HCEC 1CT (cell line): ENCODE measurements around the gene TNNI2.

Source experiments
- DNase-seq: peaks from one replicate; pipeline ENCODE4 v3.0.0-alpha.2; 2017

TNNI2 gene

DNA sequence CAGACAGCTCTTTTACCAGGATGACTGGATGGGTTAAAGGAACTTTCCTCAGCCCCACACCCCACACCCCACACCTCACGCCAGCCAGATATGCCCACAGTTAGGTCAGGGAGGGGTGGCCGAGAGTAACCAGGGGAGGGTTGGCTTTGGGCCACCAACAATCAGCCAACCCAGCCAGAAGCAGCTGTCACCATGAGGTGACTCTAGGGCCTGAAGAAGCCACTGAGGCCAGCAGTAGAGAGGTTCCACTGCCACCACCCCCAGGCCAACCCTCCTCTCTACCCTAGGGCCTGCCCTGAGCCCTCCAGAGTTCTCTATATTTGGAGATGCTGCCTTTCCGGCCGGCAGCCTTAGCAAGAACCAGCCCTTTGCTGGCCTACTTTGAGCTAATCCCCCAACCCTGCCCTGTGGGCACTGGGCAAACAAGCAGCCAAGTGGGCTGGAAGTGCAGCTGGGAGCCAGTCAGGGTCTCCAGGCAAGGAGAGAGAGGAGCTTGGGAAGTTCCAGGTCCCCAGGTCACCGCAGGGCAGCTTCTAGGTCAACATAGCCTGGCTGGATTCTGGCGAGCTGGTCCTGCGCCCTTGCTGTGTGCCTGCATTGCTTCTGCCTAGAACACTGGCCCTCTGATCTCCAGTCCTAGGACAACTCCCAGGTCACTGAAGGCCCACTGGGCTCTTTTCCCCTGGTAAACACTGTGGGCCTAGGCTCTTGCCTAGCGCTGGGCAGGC is 16.0 kb upstream of the TNNI2 start:
- no peak for DNase-seq

DNA sequence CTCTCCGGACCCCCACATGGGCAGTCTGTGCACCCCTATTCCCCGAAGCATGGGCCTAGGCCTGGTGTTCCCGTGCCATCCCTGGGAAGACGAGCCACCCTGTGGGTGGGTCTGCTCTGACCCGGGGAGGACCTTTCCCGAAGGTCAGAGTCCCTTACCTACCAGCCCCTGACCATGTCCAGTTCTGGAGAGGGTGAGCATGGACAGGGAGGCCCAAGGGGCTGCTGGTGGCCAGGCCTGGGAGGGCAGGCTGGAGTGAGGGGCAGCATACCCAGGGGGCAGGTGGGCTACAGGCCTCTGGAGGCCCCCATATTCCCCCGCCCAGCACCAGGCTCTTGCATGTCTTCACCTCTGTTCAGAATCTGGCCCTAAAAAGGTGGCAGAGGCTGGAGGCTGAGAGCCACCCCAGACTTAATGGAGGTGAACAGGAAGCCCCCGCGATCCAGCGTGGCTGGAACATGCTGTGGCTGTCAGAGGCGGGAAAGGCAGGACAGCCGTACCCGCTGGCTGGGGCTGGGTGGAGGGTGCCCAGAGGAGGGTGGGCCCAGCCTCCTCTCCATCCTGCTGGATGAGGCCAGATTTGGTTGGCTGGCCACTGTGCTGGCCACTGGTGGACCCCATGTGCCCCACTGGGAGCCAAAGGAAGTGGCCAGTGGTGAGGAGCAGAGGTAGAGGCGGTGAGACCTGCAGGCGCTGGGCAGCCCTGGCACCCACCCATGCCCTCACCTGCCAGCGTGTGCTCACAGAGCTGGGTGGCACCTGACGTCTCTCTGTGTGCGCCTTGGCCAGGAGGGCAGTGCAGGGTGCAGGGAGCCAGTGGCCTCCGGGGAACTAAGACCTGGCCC is 15.2 kb upstream of the TNNI2 start:
- DNase-seq = no peak

DNA sequence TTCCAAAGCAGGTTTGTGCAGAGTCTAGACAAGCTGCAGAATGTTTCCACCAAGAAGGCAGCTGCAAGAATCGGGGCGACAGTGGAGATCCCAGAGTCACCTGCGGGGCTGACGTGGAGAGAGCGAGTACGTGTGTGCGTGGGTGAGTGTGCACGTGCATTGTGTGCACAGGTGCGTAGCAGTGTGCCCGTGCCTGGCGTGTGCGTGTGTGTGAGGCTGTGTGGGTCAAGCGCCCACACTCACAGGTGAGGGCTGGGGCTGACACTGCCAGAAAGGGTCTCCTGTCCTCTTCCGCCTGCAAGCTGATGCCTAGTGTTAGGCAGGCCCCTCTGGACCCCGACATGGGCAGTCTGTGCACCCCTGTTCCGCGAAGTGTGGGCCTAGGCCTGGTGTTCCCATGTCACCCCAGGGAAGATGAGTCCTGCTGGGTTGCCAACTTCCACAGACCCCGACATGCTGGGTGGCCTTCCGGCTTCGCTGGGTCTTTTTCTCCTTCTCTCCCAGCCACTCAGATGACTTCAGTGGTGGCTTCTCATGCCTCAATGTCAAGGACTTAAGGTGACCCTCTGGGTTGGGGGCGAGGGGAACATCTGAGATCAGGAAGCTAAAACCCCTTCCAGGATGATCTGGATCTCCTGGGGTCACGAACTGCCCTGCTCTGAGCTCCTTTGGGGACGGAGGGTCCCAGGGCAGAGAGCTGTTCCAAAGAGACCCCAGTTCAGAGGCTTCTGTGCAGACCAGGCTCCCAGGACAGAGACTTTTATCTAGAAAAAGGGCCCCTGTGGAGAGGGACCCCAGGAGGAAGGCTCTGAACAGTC is 14.4 kb upstream of the TNNI2 start:
- DNase-seq = no peak

DNA sequence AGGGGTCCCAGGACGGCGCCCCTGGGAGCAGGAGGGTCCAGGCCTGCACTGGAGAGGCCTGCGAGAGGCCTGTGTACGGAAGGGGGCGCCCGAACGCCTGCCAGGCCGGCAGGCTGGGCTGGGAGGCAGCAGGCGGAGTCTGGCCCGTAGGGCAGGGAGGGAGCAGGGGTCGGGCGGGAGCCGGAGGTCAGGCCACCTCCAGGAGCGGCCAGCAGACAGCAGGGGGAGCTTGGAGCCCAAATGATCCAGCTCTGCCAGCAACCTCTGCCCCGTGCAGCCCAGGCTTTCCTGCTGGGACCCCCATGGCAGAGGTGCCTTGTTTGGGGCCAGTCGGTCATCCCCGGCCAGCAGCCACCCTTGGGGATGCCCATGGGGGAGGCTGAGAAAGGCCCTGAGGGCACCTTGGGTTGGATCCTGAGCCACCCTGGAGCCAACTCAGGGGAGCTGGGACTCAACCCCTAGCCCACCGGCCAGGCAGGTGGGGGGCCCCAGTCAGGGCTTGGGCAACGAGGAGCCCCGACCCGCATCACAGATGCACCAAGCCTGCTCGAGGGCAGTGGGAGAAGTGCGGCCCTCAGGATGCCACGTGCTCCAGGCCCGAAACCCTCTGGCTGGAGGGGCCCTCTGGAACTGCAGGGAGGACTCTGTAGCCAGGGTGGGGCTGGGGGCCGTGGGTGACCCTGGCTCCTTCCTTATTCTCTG is 13.6 kb upstream of the TNNI2 start:
- DNase-seq = no peak

DNA sequence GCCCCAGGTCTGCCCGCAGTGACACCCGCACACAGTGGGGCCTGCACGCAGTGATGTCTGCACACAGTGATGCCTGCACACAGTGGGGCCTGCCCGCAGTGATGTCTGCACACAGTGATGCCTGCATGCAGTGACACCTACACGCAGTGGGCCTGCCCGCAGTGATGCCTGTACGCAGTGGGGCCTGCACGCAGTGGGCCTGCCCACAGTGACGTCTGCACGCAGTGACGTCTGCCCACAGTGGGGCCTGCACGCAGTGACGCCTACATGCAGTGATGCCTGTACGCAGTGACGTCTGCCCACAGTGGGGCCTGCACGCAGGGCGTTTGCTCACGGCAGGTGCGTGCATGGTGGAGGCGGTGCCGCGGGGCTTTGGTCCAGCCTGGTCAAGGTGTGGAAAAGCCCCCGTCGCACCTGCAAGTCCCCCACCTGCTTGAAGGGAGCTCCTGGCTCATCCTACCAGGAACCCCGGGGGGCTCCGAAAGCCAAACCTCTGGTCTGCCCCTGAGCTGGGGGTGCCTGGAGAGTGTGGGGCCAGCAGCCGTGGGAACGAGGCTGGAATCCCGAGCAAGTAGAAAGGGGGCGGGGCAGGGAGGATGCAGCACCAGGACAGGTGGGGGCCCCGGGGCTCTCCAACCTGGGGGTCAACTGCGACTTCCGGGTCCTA is 12.9 kb upstream of the TNNI2 start:
- no peak for DNase-seq

DNA sequence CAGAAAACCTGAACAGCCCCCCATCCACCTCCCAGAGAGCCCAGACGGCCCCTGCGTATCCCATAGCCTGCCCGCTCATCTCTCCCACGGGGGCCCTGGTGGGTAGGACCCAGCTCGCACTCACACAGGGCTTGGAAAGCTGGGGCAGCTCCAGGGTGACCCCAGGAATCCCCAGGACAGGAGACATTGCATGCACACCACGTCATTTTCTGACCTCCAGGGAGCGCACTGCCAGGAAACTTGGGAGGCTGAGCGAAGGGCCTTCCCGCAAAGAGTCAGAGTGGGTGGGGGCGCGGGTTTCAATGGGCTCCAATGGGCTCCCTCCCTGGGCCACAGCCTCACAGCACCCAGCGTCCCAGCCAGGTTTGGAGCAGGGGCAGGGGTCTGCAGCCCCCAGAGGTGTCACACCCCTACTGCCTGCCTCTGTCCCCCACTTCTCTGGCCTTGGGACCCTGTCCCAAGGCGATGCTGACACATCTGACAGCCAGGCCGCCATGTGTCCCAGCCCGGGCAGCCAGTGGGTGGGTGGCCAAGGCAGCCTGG is 12.2 kb upstream of the TNNI2 start:
- DNase-seq = peak; percentile 7

DNA sequence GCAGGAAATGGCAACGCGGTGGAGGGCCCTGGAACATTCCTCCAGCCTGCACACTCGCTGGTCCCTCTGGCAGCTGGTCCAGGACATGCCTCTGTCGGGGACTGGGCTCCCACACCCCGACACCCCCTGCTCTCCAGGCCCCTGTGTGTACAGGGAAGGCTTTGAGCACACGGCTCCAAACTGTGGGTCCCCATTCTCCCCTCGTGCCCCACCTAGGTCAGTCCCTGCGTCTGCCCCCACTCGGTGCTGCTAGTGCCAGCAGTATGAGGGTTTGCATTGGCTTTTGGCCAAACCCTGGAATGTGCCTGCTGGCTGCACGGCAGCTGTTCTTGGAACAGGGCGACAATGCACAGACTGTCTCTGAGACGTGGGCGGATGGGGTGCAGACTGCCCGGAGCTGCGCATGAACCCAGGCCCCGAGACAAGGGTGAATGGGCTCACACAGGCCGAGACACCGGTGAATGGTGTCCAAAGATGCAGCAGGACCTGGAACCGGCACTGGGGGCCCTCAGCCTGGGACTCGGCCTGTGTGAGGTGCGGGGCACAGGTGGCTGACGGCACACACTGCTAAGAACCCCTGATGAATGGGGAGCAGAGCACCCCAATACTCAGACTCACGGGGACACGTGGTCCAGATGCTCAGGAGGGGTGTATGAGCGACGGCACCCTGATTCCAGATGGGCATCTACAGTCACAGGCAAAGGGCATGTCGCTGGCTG is 11.5 kb upstream of the TNNI2 start:
- no peak for DNase-seq

DNA sequence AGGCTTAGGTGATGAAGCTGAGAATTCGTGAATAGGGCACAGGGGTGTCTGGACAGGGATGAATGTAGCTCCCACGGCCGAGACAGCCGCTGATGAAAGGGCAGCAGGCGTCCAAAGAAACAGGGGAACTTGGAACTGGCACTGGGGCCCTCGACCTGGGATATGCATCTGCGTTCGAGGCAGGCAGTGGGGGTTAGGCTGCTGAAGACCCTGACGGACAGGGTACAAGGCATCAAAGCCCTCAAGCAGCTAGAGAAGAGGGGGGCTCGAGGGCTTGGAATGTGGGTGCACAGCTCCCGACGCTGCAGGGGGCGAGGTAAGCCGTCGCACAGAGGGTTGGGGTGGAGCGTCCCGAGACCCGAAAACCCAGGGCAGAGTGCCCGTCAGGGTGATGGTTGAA is 10.8 kb upstream of the TNNI2 start:
- DNase-seq = no peak

DNA sequence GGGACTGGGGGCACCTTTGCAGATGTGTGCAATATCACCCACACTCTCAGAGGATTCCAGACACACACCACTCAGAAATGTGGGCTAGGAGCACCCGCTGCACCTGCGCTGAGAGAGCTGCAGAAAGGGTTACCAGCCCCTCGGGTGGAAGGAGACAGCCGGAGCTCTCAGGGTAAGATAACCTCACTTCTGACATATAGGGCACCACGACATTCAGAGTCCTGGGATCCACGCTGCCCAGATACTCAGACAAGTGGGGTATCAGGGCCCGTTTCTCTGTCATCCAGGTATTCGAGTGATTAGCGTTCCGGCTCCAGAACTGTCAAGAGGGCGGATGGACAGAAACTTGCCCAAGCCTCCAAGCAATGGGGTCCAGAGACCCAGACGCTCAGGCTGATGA is 10.2 kb upstream of the TNNI2 start:
- no peak for DNase-seq

DNA sequence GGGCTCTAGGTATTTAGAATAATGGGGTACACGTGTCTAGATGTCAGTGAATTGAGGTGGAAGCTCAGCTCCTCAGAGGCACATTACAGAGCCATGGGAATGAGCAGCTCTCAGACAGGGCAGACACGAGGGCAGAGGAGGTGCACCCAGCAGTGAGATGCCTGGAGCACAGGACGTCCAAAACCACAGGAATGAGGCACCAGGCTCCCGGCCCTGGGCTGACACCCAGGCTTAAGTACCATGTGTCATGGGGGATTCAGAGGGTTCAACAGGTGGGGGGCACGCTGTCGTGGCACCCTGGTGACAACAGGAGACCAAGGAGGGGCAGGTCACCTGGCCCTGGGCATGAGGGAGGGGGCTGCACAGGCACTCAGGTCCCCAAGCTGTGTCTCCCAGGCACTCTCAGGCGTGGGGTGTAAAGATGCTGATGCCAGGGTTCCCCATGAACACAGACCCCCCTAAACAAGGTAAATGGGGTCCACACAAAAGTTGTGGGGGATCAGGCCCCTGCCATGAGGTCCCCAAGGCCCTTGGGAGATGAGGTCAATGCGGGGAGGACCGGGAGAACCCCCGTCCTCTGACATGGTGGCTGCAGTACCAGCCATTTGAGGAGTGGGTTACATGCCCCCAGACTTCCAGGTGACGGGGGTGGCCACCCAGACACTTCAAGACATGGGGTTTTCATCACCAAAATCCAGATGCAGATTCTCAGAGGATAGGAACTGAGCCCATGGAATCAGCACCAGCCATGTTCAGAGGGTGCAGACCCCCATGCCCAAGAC is 9.6 kb upstream of the TNNI2 start:
- peak; percentile 31 for DNase-seq

DNA sequence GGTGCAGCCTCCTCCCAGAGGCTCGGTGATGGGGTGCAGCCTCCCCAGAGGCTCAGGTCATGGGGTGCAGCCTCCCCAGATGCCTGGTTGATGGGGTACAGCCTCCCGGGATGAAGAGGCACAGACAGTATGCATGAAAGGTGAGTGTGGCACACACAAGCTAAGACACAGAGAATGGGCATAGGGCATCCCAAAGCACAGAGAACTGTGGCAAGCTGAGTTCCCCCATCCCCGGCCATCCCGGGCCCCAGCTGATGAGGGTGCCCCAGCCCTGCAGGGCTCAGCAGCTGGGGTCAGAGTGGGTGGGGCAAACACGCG is 8.8 kb upstream of the TNNI2 start:
- no peak for DNase-seq

DNA sequence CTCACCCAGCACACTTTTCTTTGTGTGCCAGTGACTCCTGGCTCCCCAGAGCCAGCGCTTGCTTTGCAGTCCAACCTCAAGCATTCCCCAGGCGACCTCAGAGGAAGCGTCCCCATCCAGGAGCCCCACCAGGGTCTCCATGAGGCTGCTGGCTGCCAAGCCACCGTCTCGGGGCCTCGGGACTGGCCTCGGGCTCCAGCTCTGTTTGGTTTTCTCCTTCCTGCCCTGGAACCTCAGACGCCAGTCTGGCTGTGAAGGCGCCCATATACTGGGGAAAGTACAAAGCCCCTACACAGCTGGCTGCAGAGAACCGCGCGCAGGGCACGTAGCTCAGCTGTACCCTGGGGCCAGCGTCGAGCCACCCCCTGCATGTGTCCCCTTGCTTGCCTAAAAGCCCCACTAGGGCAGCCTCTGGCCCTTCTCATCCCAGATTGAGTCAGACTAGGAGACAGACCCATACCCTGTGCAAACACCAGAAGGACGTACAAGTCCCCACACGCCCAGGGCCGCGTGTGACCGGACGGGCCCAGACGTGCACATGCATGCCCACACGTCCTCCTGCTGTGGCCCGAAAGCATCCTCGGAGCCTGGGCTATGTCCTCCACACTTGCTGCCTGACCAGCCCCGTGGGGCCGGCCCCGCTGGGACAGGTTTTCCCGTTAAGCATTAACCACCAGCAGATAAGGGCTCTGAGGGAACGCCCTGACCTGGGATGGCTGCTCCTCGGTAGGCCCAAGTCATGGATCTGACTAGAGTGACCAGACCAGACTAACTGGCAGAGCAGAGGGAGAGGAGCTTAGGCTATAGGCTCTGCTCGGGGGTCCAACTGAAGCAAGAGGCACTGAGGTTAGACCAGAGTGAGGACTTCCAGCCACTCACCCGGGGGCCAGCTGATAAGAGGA is 8.2 kb upstream of the TNNI2 start:
- no peak for DNase-seq

DNA sequence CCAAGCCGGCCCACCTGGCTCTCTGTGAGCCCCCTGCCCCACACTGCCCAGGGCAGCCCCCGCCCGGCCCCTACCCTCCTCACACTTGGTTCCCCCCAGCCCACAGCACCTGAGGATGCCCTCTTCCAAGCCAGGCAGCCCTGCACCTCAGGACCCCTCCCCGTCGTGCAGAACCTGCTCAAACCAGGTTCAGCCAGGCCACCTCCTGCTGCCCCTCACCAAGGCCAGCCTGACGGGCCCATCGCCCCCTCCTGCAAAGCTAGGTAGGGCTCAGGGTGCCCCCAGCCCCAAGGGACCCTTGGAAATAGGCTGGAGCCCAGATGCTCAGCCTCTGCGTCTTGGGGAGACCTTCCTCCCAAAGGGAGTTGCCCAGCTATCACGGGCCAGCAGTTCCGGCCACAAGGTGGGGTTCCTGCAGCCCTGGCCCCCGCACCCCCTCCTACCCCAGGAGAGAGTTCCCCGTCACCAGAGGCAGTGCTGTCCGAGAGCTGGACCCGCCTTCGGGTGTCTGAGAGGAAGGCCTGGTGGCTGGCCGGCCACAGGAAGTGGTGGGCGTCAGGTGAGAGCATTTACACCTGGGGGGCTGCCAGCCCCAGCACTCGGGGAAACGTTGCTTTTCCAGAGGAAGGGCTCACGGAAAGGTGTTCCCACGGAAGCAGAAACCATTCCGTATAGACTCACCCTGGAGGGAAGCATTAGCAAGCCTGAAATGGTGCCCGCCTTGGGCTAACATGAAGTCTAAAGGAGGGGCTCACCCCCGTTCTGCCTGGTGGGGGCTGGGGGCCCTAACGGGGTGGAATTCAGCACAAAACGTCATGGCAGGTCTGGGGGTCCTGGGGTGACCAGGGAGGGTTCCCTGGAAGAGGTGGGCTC is 7.2 kb upstream of the TNNI2 start:
- no peak for DNase-seq

DNA sequence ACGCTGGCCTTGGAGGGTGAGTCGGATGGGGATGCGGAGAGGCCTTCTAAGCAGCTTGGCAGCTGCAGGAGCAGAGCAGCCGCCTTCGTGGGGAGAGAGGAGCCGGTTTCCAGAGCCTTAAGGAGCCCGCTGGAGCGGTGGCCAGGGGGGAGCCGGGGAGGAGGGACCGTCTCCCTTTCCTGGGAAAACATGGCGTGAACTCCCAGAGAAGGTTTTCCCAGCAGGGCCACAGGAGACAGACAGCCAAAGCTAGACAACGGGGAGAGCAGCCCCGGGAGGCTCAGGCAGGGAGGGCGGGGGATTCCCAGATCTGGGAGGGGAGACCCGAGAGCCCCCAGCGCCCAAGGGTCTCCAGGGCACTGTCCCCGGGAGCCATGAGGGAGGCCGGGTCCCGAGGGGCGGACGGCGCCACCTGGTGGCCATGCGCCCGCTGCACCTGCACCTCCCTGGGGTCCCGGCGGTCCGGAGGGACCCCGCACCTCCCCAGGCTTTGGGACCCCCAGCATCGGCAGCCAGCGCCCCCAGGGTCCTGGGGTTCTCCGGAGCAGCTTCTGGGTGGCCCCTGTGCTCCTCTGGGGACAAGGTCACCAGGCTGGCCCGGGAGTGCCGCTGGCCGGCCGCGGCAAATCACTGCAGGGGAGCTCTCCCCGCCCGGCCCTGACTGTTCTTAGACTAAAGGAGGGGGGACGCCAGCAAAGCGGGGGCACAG is 6.4 kb upstream of the TNNI2 start:
- DNase-seq = no peak

DNA sequence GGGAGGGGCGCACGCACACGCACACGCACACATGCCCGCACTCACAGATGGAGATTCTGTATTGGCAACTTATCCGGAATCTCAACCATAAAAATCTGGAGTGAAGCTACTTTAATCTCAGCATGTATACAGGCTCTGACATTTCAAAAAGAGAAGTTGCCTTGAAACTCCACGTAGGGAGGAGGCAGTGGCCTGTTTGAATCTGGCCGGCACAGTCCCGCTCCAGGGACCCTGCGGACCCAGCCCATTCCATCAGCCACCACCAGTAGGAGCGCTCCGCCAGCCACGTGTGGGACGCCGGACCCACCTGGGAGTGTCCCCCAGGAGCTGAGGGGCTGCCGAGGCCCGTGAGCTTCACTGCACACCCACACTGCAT is 5.9 kb upstream of the TNNI2 start:
- no peak for DNase-seq

DNA sequence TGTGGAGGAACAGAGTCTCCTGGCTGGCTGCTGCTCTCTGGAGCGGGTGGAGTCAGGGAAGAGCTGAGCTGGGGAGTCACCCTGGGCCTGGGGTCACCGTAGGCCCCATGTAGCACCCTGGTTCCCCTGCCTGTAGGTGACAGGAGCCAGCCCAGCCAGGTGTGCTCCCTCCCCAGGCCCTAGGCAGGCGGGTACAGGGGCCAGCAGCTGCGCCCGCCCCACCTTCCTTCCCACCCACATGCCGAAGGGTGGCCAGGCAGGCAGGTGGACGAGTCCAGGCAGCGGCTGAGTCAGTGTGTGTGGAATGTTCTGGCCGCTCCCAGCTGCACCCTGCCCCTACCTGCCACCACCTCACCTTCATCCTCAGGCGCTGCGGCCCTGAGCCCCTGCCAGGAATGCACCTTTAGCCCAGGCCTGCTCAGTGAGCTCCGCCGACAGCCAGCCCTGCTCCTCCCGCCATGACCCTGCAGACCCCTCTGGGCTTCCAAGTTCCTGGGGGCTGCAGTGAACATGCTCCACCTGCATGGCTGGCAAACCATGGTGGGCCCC is 4.6 kb upstream of the TNNI2 start:
- DNase-seq = no peak

DNA sequence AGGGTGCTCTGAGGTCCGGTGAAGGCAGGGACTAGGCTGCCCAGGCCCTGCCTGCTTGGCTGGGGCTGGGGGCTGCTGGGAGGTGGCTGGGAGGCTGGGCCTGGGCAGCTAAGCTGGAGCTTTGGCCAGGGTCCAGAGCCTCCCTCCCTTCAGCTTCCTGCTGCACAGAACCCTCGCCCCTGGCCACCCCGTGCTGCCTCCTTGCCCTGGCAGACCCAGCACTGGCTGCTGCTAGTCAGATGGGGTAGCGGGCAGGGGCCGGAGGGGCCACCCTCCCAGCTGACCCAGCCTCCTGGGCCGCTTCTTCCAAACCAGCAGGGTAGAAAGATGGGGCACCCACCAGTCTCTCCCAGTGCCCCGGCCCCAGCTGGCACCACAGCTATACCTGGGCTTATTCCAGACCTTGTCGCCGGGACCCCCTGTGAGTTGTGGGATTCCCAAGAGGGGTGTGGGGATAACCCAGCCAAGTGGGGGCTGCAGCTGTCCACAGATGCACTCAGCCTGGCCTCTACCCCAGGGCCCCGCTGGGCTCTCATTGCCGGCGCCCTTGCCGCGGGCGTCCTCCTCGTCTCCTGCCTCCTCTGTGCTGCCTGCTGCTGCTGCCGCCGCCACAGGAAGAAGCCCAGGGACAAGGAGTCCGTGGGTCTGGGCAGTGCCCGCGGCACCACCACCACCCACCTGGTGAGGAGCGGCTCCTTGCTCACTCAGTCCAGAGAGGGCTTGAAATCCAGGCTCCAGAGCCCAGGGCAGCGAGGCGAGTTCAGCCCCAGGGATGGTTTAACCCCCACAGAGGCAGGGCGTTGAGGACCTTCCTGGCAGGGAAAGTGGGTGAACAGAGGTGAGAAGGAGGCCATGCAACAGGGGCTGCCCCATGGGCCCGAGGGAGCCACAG is 3.8 kb upstream of the TNNI2 start, which contains the start of gene SYT8:
SYT8 (plus strand) TSS at position 212 of the 892 bp plus-strand sequence; CDS start at position 328, 116 bp downstream.
- DNase-seq = no peak
